Activated B cell treated with CpG ODN at 0.5 μM for 24 hours (primary cell): ENCODE measurements around the gene RIMKLA. TPM values are rescaled to one million over a fixed set of nuclear protein-coding genes. Genes with fewer than 3 reads are reported as not detected.

ENCODE experiments used
- ATAC-seq: fragments of 200-7000 bp; cut with Tn5 transposase; one replicate; pipeline ENCODE4 v1.10.0; 2021; ENCODE audit warnings: low read depth, mild to moderate bottlenecking, moderate library complexity
- CTCF ChIA-PET: fragments of 350-600 bp; sonication (Branson Sonifier 250); formaldehyde crosslinking; loops from one replicate; lab custom pipeline; 2021; ENCODE audit warnings: antibody characterized with exemption; lab: Charles Lee
- POLR2A ChIA-PET: fragments of 350-600 bp; sonication (Branson Sonifier 250); formaldehyde crosslinking; loops from one replicate; lab custom pipeline; 2021; ENCODE audit warnings: antibody characterized with exemption; lab: Charles Lee
- DNase-seq: peaks from one replicate; pipeline ENCODE4 v3.0.0; 2022
- H3K27ac Mint-ChIP-seq: one replicate; pipeline ENCODE4 v1.8.0; 2020; ENCODE audit warnings: mixed read lengths
- H3K27me3 Mint-ChIP-seq: one replicate; pipeline ENCODE4 v1.8.0; 2021; ENCODE audit warnings: mixed read lengths
- H3K36me3 Mint-ChIP-seq: one replicate; pipeline ENCODE4 v1.8.0; 2021; ENCODE audit warnings: low read depth, mixed read lengths
- H3K4me1 Mint-ChIP-seq: one replicate; pipeline ENCODE4 v1.8.0; 2021; ENCODE audit warnings: mixed read lengths
- H3K4me3 Mint-ChIP-seq: one replicate; pipeline ENCODE4 v1.8.0; 2020; ENCODE audit warnings: mild to moderate bottlenecking, mixed read lengths
- H3K9me3 Mint-ChIP-seq: one replicate; pipeline ENCODE4 v1.8.0; 2020; ENCODE audit warnings: mixed read lengths
- intact Hi-C: fragments of 100-400 bp; cut with micrococcal nuclease; formaldehyde crosslinking; loops from one replicate; pipeline ENCODE4 v1.15.1; 2024
- total RNA-seq: library from RNA; stranded (reverse); gene quantifications from 2 replicates; pipeline ENCODE4 v1.2.3, GENCODE V29; 2022
- TF ChIP-seq, protein P1 (sequence below): fragments of 200-600 bp; IDR thresholded peaks from one replicate; pipeline ENCODE4 v1.8.0; 2022; ENCODE audit warnings: antibody characterized with exemption, mild to moderate bottlenecking

The RIMKLA gene
- total RNA-seq, 1 donor from 2014 or later, result 0.02 TPM

DNA sequence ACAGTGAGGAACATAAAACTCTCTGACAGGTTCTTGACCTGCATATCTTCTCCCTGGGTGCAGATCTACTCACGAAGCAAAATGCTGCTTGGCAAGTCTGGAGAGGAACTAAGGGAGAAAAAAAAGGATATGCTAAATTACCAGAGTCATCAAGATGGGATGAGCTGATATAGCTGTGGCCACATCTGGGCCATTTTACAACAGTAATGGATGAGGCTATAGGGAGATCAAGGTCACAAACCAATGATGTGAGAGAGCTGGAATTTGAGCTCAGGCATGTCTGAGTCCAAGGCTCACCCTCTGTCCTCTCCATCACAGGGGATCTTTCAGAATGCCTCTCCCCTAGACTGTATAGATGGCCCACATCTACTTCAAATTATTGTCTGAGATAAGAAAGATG, 49.0 kb downstream of the RIMKLA start:
- DNase-seq (no peak), ATAC-seq (no peak)
- H3K4me3 Mint-ChIP-seq, result no peak overlapping the region
- no peaks in the 10 kb centered on the region for H3K36me3 Mint-ChIP-seq
- no peak overlapping the region for H3K27ac Mint-ChIP-seq
- intact Hi-C loops, result no loop called here
- H3K9me3 Mint-ChIP-seq, result no peaks in the 10 kb centered on the region
- TF ChIP-seq, protein P1, sequence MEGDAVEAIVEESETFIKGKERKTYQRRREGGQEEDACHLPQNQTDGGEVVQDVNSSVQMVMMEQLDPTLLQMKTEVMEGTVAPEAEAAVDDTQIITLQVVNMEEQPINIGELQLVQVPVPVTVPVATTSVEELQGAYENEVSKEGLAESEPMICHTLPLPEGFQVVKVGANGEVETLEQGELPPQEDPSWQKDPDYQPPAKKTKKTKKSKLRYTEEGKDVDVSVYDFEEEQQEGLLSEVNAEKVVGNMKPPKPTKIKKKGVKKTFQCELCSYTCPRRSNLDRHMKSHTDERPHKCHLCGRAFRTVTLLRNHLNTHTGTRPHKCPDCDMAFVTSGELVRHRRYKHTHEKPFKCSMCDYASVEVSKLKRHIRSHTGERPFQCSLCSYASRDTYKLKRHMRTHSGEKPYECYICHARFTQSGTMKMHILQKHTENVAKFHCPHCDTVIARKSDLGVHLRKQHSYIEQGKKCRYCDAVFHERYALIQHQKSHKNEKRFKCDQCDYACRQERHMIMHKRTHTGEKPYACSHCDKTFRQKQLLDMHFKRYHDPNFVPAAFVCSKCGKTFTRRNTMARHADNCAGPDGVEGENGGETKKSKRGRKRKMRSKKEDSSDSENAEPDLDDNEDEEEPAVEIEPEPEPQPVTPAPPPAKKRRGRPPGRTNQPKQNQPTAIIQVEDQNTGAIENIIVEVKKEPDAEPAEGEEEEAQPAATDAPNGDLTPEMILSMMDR, result no peak
- no peaks in the 10 kb centered on the region for H3K4me1 Mint-ChIP-seq
- CTCF ChIA-PET, result no interaction called here
- H3K27me3 Mint-ChIP-seq, result no peaks in the 10 kb centered on the region
- POLR2A ChIA-PET, result no interaction called here

DNA sequence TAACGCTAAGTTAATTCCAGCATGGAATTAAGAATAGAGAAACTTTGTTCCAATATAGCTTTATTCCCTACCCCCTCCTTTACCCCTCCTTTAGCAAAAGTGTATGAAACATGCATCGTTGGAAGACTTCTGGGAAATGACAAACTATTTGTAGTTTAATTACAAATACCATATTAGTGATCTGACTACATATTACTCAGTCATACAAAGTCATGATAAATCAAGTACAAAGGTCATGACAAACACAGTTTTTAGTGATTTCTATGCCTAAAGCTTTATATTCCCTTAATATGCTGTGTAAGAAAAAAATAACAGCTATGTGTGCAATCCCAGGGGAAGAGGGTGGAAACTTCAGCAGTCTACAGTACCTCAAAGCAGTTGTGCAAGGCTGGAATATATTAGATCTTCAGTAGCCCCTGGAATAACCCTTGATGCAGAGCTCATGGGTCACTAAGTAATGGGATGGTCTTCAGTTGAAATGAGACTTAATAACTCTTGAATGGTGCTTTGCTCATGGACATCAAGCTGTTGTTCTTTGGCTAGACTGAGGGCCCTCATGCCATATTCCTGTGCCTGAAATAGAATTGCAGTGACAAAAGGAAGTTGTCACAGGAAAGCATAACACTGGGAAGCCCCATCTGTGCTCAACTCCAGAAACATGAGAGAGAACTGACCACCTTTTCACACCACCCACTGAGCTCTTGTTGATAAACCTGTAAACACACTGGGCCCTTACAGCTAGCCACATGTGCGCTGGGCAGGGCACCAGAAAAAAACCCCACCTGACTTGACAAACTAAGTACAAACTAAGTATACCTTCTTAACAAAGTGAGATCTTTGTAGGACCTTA, 49.9 kb downstream of the RIMKLA start:
- intact Hi-C loops, result no loop called here
- Mint-ChIP-seq H3K27ac (no peak overlapping the region), H3K27me3 (no peaks in the 10 kb centered on the region), H3K9me3 (no peaks in the 10 kb centered on the region), H3K4me3 (no peak overlapping the region), H3K36me3 (no peaks in the 10 kb centered on the region), H3K4me1 (no peaks in the 10 kb centered on the region)
- TF ChIP-seq, protein P1, result no peak
- ChIA-PET CTCF (no interaction called here), POLR2A (no interaction called here)
- DNase-seq (no peak), ATAC-seq (no peak)

DNA sequence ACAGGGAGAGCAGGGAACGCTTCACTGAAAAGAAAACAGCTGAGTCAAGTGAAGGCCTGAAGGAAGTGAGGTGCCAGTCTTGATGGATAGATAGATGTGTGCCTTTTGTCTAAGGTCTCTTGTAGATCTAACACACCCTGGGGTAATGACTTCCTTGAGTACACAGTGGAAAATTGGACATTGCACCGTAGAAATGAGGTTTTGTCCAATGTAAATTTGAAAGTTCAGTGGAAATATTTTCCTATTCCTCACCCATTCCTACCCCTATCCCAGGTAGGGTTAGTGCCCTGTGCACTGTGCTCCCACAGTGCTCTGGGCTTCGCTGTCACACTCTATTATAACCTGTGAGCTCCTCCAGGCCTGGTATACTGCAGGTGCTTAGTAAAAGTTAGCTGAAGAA, 50.9 kb downstream of the RIMKLA start:
- Mint-ChIP-seq H3K4me3 (no peak overlapping the region), H3K27me3 (no peaks in the 10 kb centered on the region), H3K36me3 (no peaks in the 10 kb centered on the region), H3K9me3 (no peaks in the 10 kb centered on the region), H3K4me1 (no peaks in the 10 kb centered on the region), H3K27ac (no peak overlapping the region)
- ChIA-PET POLR2A (no interaction called here), CTCF (no interaction called here)
- DNase-seq (no peak), ATAC-seq (no peak)
- TF ChIP-seq, protein P1, result no peak
- intact Hi-C loops, result no loop called here

DNA sequence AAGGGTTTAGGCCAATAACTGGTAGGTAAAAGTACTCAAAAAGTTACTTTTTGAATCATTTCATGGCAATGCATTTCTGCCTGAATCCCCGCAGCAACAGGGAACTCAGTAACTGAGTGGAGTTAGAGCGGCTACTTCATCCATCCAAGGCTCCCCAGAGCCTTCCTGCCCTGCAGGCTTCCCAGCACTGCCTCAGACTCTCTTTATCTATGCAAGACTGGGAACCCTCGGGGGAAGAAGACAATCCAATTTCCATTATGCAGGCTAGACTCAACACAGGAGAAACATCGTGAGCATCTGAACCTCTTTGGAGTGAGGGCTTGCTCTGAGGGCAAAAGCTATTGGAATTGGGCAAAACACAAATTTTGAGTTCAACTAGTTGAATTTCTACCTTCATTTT, 52.1 kb downstream of the RIMKLA start:
- H3K4me1 Mint-ChIP-seq, result no peaks in the 10 kb centered on the region
- DNase-seq, result no peak
- H3K36me3 Mint-ChIP-seq, result no peaks in the 10 kb centered on the region
- intact Hi-C loops, result no loop called here
- ATAC-seq, result no peak
- TF ChIP-seq, protein P1, result no peak
- ChIA-PET CTCF (no interaction called here), POLR2A (no interaction called here)
- H3K9me3 Mint-ChIP-seq, result no peaks in the 10 kb centered on the region
- no peaks in the 10 kb centered on the region for H3K27me3 Mint-ChIP-seq
- no peak overlapping the region for H3K4me3 Mint-ChIP-seq
- no peak overlapping the region for H3K27ac Mint-ChIP-seq

DNA sequence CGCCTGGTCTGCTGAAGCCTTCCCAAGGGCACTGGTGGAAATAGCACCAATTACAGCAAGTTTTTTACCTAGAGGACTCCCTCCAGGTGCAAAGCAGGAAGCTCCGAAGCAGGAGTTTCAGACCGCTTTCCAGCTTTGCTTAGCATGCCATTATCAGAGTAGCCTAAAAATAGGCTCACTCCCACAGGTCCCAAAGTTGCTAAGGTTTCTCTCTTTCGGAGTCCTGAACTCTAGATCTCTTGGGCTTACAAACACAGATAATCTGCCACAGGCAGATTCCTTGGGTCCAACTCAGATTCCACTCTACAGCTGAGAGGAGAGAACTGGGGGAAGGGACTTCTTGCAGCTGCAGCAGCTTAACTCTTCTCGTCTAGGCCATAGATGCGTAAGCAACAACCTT, 52.8 kb downstream of the RIMKLA start:
- H3K9me3 Mint-ChIP-seq, result no peaks in the 10 kb centered on the region
- POLR2A ChIA-PET, result no interaction called here
- H3K36me3 Mint-ChIP-seq, result no peaks in the 10 kb centered on the region
- DNase-seq, result no peak
- CTCF ChIA-PET, result no interaction called here
- TF ChIP-seq, protein P1, result no peak
- H3K27me3 Mint-ChIP-seq, result no peaks in the 10 kb centered on the region
- ATAC-seq, result no peak
- H3K27ac Mint-ChIP-seq, result no peak overlapping the region
- H3K4me3 Mint-ChIP-seq, result no peak overlapping the region
- H3K4me1 Mint-ChIP-seq, result no peaks in the 10 kb centered on the region
- intact Hi-C loops, result no loop called here
